B cell (primary cell): ENCODE results near the gene PRDM11.

Experiments used
- CTCF ChIP-seq: fragments of 200-600 bp; IDR thresholded peaks from one replicate; pipeline ENCODE4 v1.8.0; 2022; ENCODE audit warnings: antibody characterized with exemption, mild to moderate bottlenecking
- EZH2 ChIP-seq: IDR thresholded peaks from 2 replicates; pipeline ENCODE4 v1.6.1; 2012; ENCODE audit warnings: borderline replicate concordance, low read depth, mild to moderate bottlenecking, moderate library complexity, low read length; ENCODE audit not compliant: insufficient read depth, poor library complexity, severe bottlenecking

- TF ChIP-seq EZH2 (no peak), CTCF (no peak)
Measured at GRCh38 chr11:45239733-45240132, 93.3 kb downstream of the PRDM11 start.
